GM19328 (cell line): Measurements from ENCODE around the gene NDUFV1.
A peak's percentile ranks its signal among the peaks of the same experiment; 100 is the strongest.
"Not testable (repeated sequence)": the region's sequence is repeated elsewhere in the genome, so short reads cannot be mapped to it uniquely, and the experiment has no call there.

Source experiments
- ATAC-seq: cut with Tn5 transposase; IDR thresholded peaks from one replicate; pipeline ENCODE4 v1.9.1; 2021; ENCODE audit warnings: mild to moderate bottlenecking, moderate library complexity; ENCODE audit not compliant: unreplicated experiment

NDUFV1 gene

DNA sequence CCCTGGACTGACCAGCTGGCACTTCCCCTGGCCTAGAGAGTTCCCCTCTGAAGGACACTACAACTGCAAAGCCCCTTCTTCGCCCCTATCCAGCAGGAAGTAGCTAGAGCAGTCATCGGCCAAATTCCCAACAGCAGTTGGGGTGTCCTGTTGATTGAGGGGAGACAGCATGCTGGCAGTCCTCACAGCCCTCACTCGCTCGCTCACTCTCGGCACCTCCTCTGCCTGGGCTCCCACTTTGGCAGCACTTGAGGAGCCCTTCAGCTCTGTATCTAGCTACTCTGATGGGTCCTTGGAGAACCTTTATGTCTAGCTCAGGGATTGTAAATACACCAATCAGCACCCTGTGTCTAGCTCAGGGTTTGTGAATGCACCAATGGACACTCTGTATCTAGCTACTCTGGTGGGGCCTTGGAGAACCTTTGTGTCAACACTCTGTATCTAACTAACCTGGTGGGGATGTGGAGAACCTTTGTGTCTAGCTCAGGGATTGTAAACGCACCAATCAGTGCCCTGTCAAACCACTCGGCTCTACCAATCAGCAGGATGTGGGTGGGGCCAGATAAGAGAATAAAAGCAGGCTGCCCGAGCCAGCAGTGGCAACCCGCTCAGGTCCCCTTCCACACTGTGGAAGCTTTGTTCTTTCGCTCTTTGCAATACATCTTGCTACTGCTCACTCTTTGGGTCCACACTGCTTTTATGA is 19.5 kb downstream of the NDUFV1 start:
- ATAC-seq = not testable (repeated sequence)

DNA sequence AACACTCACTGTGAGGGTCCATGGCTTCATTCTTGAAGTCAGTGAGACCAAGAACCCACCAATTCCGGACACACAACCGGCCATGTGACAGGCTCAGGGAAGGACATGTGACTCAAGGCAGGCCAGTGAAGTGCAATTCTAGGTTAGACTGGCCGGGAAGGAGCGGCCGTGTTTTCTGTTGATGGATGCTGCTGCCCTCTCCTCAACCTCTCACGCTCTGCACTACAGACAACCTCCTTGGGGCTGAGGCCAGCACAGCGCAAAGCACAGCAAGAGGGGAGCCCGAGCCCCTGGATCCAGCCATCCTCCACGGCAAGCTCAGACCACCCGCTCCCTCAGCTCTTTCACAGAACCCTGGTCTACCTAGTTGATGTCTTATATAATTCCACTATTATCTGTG is 20.2 kb downstream of the NDUFV1 start:
- no peak for ATAC-seq

DNA sequence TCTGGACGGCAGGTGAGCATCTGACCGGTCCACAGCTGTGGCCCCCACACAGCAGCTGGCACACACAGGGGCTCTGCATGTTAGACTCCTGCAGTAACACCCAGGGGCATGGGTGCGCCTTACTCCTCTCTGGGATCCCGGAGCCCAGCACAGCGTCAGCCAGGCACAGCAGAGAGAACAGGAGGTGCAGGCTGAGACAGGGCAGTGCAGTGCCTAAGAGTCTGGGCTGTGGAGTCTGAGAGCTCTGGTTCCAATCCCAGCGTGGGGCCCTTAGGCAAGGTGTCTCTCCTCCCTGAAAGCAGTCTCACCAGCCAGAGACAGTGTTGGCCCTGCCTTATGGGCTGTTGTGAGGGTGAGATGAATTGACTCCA is 20.7 kb downstream of the NDUFV1 start:
- ATAC-seq = no peak

DNA sequence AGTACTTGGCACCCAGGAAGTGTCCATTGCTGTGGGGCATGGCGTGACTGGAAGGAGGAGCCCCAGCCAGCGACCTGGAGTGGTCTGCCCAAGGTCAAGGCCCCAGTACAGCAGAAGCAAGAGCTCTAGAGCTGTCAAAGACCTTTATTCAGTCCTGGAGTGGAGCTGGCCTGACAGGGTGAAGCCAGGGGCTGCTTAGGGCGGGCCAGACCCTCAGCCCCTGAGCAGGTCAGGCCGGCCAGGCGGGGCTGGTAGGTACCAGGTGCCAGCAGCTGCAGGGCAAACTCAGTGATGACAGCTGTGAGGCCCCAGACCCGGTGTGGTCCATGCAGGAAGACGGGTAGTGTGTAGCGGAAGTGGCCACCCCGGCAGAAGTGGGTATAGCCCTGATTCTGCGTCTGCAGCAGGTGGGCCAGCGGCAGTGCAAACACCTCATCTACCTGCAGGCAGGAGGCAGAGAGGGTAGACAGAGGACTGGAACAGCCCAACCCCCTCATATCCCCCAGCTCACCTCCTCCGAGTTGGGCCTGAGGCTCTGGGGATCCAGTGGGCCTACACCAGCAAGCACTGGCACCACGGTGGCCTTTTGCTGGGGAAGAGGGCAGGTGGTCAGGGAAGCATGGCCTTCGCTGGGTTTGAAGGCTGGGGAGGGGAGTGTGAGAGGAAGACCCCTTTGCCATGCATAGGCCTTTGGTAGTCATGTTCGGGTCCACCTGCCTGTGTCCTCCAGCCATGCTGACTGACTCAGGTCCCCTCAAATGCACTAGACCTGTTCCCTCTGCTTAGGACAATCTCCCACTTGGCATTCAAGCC is 21.3 kb downstream of the NDUFV1 start:
- ATAC-seq = no peak

DNA sequence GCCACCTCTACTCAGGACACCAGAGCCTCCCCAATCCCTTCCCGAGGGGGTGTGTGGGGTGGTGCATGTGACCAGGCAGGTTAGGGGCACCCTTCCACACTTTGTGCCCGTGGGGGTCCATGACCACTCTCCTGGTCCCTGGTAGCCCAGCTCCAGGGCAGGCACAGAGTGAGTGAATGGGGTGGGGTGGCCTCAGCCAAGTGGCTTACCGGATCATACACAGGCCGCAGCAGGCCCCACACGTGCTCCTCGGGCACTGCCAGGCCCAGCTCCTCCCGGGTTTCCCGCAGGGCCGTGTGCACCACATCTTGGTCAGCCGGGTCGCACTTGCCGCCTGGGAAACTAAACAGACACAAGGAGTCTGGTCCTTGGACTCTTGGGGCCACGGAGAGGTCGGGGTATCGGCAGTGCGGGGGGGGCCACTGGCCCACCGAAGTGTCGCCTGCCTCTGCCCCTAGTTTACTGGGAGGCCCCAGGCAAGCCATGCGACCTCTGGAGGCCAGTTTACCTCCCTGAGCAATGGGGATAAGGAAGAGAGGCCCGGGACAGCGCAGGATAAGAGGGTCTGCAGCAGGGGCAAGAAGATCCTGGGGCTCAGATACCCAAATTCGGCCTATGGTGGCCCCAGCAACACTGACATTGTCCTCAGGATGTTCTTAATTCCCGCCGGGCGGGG is 22.1 kb downstream of the NDUFV1 start:
- no peak for ATAC-seq

DNA sequence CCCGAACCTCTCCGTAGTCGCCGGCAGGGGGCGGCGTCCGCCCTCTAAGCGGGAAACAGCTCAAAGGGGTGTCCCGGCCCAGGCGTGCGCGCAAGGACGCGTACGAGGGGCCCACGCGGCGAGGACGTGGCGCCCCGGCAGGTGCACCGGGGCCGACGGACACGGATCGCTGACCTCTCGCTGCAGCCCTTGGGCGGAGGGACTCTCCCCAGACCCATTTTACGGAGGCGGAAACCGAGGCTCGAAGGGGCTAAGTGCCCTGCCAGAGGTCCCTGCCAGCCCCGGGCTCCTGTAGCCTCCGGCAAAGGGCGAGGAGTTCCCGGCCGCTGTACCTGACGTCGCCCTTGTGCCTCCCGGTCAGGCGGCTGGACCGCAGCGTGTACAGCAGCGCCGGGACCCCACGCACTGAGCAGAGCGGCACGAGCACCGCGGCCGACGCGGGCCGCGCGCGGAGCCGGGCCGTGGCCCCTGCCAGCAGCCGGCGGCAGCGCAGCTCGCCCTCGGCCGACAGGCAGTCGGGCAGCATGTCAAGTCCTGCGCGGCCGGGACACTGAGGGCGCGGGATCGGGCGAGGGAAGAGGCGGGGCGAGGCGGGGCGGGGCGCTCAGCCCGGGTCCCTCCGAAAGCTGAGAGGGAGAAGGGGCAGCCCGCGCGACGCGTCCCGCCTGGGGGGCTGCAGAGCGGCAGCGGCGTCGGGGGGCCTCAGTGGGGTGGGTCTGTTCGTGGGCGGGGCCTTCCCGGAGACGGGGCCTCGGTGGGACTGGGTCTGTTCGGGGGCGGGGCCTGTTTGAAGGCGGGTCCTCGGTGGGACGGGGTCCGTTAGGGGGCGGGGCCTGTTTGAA is 22.9 kb downstream of the NDUFV1 start, which contains the start of gene NUDT8:
Gene NUDT8, minus strand, starts transcription at position 552 of the 842 bp plus-strand sequence. Its CDS starts 26 bp downstream, at position 526.
- peak; percentile 48 for ATAC-seq

DNA sequence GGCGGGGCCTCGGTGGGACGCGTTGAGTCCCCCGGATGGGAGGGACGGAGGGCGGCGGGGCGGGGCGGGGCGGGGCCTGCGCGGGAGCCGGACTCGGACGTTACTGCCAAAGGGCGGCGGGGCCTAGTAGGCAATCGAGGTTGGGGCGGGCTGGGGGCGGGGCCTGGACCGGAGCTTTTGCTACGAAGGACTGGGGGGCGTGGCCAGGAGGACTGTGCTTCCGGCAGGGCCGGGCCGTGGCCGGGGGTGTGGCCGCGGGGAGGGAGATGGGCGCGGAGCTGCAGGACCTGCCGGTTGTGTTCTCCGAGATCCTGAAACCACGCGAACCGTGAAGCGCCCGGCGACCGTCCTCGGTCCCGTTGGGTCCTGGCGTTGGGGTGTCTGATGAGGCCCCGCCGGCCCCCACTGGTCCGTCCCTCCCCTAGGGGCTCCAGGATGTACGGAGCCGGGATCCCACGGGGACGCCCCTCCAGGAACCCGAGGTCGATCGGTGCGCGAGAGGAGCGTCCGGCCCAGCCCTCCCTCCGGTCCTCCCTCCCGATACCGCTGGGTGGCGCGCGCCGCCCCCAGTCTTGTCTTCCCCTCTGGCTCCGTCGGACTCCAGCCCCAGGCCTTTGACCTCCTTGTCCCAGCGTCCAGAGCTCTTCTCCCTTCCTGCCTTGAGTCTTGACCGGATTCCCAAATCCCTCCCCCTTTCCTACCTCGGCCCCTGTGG is 23.6 kb downstream of the NDUFV1 start:
- peak; percentile 64 for ATAC-seq

DNA sequence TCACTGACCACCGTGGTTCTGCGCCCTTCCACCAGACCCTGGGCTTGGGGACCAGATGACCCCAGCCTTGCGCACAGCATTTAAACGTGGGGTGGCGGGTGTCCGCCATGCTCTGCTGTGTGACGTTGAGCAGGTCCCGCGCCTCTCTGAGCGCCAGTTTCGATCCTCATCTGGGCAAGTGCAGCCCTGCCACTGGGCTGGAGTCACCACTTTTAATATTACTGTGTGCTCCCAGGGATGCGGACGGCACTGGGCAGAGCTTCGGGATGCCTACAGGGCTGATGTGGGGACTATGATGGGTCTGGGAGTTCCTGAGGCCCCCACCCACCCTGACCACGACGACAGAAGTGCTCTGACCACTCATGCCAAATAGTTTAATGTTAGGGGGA is 24.2 kb downstream of the NDUFV1 start:
- ATAC-seq = no peak

DNA sequence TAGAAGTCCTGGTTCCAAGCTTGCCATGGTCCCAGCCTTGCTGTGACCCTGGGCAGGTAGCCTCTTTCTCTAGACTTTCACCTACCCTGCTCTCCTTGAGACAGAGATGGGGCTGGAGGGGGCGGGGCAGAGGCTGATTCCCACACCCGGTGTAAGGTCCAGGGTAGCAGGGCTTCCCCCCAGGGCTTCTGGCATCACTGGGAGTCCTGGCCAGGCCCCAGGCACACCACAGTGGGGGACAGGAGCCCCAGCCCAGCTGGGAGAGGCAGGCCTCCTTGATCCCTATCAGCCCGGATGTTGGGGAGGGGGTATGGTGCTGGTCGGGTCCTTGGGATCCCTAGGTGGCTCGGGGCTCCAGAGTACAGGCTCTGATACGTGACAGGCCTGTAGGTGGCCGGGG is 24.7 kb downstream of the NDUFV1 start:
- no peak for ATAC-seq

DNA sequence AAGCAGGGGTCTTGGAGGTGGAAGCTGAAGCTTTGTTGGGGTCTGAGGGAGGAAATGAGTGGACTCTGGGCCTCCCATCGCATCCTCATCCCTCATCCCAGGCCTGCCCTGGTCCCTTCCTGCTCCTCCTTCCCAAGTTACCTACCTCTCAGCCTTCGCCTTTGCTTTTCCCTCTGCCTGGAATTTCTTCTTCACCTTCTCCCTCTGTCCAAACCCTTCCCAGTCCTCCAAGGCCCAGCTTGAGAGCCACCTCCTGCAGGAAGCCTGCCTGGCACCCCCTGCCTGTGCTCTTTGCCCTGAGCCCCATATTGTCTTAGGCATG is 25.1 kb downstream of the NDUFV1 start:
- no peak for ATAC-seq

DNA sequence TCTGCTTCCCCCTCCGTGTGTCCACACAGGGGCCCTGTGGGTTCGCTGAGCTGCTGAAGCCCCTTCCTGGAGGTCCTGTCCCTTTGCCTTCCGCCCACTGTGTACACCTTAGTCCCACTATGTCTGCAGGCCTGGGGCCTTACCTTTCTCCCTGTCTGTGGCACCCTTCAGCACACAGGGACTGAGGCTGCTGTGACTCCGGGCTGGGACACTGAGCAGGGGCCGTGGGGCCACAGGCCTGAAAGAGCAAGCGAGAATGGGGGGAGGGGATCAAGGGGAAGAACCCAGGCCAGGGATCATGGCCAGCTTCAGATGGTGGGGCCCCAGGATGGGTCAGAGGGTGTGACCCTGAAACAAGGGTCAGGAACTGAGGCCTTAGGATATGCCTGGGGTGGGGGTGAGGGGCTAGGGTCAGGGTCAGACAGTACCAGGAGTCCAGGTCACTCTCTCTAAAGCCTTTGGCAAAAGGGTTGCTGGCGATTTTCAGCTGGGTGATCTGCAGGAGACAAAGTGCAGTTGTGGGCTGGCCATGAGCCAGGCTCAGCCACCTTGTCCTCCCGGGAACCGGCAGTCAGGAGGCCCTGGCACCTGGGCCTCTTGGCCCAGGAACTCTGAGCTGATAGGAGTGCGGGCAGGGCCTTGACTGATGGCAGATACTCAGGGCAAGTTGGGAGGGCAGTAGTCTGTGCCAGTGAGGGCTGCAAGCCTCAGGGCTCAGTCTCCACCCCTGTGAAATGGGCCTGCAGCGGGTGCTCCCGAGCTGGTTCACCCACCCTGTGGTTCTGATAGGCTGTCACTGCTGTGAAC is 25.6 kb downstream of the NDUFV1 start:
- no peak for ATAC-seq

DNA sequence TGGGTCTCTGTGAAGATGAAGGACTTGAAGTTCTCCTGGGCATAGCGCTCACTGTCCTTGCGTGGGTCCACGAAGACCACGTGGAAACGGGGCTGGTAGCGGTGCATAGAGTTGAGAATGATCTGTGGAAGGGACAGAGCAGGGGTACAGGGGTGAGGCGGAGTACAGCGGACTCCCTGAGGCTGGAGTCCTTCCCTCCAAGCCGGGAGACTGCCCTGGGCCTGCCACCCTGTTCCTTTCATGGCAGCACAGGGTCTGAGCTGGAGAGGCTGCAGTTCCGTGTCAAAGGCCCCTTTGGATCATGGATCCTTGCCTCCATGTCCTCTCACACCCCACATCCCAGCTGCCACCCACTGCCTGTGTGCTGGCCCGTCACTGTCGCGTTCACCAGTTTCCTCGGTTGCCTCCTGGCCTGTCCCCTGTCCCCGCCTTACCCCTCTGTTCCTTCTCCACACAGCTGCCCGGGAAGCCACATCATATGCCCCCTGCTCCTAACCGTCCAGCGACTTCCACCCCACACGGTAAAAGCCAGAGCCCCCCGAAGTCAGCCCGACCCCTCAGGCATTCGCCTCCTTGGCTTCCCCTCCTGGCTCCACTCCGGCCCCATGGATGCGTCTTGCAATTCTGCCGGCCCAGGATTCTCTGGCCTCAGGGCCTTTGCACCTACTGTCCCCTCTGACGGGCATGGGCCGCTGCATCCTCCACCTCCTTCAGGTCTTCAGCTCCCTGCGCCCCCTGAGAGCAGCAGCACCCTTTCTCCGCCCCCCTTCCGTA is 26.4 kb downstream of the NDUFV1 start:
- no peak for ATAC-seq

DNA sequence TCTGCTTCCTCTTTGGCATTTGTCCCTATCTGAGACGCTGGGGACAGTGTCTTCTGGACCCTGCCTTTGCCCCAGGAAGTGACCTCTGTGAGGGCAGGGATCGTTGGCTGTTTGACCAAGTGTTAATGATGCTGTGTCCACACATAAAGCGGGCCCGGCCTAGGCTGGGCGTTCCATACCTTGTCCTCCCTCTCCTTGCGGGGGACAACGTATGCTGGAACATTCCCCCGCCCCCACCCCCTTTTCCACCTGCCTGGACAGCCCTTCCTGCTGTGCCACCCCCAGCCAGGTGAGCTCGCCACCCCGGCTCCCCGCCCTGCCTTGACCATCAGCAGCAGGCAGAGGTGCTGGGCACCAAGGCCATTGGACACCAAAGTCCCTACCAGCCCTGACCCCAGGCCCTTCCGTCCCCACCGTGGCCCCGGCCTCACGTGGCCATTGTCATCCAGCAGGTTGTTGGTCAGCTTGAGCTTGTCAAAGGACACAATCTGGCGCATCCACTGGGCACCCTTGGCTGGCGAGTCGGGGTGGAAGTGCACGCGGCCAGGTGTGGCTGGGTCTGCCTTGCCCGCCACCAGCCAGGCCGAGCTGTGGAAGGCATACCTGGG is 27.1 kb downstream of the NDUFV1 start:
- ATAC-seq = no peak

DNA sequence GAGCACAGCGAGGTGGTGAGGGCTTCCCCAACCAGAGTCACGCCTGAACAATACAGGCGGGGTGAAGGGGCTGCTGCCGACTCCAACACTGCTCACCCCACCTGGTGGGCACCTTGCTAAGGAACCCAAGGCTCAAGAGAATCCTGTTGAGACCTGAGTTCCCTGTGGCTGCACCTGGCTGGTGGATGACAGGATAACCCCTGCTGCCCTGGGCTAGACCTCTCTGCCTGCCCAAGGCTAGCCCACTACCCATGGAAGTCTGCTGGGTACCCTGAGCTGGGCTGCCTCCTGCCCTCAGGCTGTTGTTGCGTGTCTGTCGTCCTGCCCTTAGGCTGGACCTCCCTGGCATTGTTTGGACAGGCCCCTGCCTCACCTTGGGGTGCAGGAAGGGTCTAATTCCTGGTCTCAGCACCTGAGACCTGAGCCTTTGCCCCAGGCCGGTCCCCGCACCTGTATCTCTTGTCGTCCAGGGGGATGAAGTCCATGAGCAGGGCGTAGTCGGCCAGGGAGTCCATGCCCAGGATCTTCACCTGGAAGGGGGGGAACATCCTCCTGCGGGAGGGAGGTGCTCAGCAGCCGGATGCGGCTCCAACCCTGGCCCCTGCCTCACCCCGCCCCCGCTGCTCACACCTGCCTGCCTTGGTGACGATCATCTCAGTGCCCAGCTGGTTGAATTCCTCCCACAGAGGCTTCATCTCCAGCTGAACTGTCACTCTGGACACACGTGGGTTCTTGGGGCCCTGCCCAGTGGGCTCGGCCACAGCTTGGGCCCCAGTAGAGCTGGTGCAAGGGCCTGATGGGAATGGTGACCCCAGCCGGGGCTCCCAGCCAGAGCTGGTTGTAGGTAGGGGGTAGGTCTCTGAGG is 27.9 kb downstream of the NDUFV1 start:
- ATAC-seq = no peak

DNA sequence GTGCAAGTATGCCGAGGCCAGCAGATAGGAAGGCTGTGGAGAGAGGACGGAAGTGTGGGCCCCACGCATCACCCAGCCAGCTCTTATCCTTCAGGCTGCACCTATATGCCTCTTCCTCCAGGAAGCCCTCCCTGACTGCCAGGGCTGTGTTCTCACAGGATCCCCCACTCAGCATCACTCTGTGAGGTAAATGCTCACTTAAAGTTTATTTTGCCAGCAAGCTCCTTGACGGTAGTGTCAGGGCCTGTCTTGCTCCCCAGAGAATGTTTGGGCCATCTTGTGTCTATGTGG is 28.4 kb downstream of the NDUFV1 start:
- ATAC-seq = no peak

DNA sequence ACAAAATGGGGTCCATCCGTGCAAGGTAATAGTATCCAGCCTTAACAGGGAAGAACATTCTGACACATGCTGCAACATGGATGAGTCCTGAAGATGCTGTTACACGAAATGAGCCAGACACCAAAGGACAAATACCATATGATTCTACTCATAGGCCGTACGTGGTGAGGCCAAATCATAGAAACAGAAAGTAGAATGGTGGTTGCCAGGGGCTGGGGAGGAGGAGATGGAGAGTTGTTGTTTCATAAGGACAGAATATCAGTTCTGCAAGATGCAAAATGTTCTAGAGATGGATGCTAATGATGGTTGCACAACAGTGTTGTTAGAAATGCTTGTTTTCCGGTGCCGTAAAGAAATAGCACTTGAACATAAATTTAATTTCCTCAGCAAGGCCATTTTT is 30.2 kb downstream of the NDUFV1 start:
- no peak for ATAC-seq

DNA sequence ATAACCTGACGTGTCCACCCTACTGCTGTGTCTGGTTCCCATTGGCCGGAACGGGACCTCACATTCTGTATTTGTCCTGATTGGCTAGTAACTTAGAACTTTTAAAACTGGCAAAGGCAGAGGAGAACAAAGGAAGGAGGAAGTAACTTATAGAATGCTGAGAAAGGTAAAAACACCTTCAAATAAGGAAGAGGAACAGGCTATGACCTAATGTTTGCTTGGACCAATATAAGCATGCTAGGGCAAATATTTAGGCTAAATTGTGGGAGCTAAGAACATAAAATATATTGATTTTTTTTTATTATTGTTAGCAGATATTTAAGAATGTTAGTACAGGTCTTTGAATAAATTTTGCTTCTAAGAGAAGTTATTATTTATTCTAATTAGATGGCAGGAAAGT is 30.7 kb downstream of the NDUFV1 start:
- not testable (repeated sequence) for ATAC-seq
